ENCODE results near the gene HOTAIR.

HOTAIR gene

DNA sequence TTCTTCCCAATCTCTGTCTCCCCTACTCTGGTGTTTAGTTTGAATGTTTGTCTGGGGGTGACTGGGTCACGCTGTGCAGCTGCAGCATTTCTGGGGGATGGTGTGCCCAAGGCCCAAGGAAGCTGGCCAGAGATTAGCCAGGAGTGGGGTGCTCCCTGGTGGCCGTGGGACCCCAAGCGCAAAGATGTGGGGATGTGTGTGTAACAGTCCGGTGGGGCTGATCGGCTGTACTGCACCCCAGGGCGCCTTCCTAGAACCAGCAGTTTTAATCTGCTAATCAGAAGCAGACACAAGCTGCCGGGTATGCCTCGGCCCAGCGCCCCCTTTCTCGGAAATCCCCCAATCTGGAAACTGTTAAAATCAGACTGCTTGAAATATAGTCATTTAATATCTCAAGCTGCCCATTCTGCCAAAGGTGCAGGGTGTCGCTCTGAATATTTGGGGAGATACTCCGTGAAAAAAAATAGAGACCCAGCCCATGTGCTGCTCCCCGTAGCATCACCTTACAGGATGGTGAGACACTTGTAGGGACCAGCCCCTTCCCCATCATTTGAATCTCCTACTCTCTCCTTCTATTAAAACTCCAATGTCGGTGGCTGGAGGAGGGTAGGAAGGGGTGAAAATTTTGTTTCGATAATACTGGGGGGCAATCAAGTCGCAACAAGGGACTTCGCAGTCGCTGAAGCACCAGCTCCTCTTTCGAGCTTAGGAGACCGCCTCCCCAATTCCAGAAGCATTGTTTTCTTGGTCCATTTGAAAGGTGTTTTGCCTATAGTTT, 29.5 kb upstream of the HOTAIR start:
- POLR2A ChIA-PET = no interaction called here
- no peak for DNase-seq (ENCODE audit: extremely low spot score)
- TF ChIP-seq, protein P1, sequence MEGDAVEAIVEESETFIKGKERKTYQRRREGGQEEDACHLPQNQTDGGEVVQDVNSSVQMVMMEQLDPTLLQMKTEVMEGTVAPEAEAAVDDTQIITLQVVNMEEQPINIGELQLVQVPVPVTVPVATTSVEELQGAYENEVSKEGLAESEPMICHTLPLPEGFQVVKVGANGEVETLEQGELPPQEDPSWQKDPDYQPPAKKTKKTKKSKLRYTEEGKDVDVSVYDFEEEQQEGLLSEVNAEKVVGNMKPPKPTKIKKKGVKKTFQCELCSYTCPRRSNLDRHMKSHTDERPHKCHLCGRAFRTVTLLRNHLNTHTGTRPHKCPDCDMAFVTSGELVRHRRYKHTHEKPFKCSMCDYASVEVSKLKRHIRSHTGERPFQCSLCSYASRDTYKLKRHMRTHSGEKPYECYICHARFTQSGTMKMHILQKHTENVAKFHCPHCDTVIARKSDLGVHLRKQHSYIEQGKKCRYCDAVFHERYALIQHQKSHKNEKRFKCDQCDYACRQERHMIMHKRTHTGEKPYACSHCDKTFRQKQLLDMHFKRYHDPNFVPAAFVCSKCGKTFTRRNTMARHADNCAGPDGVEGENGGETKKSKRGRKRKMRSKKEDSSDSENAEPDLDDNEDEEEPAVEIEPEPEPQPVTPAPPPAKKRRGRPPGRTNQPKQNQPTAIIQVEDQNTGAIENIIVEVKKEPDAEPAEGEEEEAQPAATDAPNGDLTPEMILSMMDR (IDR thresholded peaks at IDR 0.05; ENCODE audit: control extremely low read depth, extremely low read depth, low read depth, missing control alignments) = no peak
- CTCF ChIA-PET = interaction anchor here (0.9 to 7.2 kb wide), 11 partner anchors 9 to 211 kb away, joined by 3 to 139 read pairs (median 15); partner anchors contain the start of genes HOXC10, HOXC4, HOXC5 and HOXC6

DNA sequence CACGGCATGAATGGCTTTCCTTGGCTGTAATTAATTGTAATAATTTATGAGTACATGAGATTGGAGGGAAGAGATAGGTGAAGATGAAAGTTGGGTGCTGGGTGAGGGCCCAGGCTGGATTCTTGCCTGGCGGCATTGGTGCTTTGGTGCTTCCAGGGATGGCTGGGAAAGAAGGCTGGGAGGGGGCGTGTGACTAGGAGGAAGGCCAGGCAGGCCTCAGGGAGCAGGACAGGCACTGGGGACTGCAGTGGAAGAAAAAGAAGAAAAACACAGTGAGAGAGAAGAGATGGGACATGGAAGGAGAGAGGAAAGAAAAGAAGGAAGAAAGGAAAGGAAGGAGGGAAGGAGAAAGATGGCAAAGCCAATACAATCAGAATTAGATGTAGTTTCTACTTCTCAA, 28.9 kb upstream of the HOTAIR start:
- no peak for DNase-seq (ENCODE audit: extremely low spot score)
- TF ChIP-seq, protein P1 (IDR thresholded peaks at IDR 0.05; ENCODE audit: control extremely low read depth, extremely low read depth, low read depth, missing control alignments) = no peak
- POLR2A ChIA-PET = no interaction called here
- CTCF ChIA-PET = interaction anchor here (1.3 to 7.2 kb wide), 8 partner anchors 8 to 212 kb away, joined by 3 to 139 read pairs (median 50); partner anchors contain the start of genes HOXC10, HOXC5, HOXC6 and SMUG1

DNA sequence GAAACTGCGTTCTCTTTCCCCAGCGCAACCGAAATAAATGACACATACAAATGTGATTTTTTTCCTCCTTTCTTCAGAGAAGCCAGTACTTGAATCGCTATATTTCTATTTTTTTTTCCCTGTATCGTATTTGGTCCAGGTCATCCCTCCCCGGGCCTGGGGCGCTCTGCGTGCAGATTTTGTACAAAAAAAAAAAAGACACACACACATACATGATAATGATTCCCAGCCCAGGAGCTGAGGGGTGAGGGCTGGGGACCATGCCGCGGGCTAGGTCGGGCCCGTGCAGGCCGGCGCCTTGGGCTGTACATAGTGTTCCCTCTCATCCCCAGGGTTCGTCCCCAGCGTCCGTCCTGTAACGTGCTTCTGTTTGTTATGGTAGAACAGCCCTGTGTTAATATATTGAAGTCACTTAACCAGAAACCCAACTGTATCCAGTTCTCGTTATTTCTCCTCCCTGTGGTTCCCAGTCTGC, 28.2 kb upstream of the HOTAIR start:
- no peak for DNase-seq (ENCODE audit: extremely low spot score)
- POLR2A ChIA-PET = no interaction called here
- TF ChIP-seq, protein P1 (IDR thresholded peaks at IDR 0.05; ENCODE audit: control extremely low read depth, extremely low read depth, low read depth, missing control alignments) = no peak
- CTCF ChIA-PET = interaction anchor here (0.9 to 7.2 kb wide), 5 partner anchors 17 to 205 kb away, joined by 3 to 139 read pairs (median 95); partner anchors contain the start of genes HOXC10, HOXC5, HOXC6 and SMUG1

DNA sequence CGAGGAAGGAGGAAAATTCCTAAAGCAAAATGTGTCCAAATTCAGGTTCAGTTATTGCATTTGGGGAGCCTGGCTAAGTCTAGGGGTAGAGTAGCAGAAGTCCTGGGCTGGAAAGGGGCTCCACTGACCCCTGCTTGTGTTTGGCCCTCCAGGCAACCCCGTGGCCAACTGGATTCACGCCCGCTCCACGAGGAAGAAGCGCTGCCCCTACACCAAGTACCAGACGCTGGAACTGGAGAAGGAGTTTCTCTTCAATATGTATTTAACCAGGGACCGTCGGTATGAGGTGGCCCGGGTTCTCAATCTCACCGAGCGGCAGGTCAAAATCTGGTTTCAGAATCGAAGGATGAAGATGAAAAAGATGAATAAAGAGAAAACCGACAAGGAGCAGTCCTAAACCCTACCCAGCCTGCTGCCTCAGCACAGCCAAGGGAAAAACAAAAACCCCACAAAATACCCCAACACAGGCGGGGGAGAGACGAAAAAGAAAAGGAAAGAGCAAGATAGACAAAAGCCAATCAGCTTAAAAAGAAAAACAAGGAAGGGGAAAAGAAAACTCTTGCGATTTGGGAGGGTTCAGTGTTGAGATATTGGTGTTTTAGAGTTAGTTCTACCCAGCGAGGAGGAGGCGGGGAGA, 27.6 kb upstream of the HOTAIR start:
- CTCF ChIA-PET = interaction anchor here (0.7 to 1.2 kb wide), 4 partner anchors 10 to 205 kb away, joined by 3 read pairs; partner anchors contain the start of gene HOXC10
- POLR2A ChIA-PET = no interaction called here

DNA sequence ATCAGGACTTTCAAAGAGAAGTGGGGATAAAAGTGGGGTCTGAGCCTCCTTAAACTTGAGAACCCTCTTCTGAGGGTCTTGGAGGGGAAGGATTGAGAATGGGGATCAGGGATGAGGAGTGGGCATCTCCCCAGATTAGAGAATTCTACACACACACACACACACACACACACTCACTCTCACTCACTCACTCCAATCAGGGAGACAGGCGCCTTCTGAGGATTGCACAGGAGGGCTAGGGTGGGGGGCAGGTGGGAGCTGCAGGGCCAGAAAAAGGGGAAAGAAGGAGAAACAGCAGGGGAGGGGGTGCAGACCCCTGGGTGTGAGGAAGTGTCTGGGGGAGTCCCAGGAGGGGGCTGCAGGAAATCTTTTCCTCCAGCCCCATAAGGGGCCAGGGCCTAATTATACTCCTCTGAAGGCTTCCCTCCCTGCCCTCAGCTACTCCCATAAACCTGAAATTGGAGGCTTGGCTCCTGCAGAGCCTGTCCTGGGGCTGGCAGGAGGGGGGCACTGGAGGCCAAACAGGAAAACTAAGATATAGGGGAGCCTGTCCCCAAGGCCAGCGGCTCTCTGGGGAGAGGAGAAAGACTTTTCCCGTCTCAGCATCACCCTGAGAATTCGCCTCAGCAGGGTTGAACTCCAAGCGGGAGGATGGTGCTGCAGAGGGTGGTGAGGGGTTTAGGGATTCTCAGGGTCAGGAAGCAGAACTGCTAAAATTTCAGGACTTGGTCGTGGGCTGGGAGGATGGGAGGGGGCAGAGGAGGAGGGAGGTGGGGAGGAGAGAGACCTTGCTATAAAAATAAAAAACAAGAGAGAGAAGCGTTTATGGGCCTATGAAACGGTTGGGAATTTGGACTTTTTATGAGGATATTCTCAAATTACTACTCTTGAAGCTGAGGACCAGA, 26.8 kb upstream of the HOTAIR start:
- ChIA-PET POLR2A (no interaction called here), CTCF (interaction anchor here (0.7 to 3.7 kb wide), 8 partner anchors 9 to 206 kb away, joined by 3 to 19 read pairs (median 3); partner anchors contain the start of gene HOXC10)
- TF ChIP-seq, protein P1 (IDR thresholded peaks at IDR 0.05; ENCODE audit: control extremely low read depth, extremely low read depth, low read depth, missing control alignments) = no peak
- no peak for DNase-seq (ENCODE audit: extremely low spot score)

More for the DNA sequence above, 27.6 kb upstream of the HOTAIR start:
- no peak for DNase-seq (ENCODE audit: extremely low spot score)
- TF ChIP-seq, protein P1 (IDR thresholded peaks at IDR 0.05; ENCODE audit: control extremely low read depth, extremely low read depth, low read depth, missing control alignments) = no peak
